ENCODE data around the gene HMCN2. TPM values are rescaled to one million over a fixed set of nuclear protein-coding genes. Genes with fewer than 3 reads are reported as not detected.

The HMCN2 gene
- total RNA-seq, 2 donors from 2014 or later = 2.9 to 5.5 TPM

- Histone ChIP-seq H3K4me1 (replicated peaks) (no peaks in the 10 kb centered on the region), H3K27ac (no peak overlapping the region), H3K9me3 (no peaks in the 10 kb centered on the region), H3K36me3 (no peaks in the 10 kb centered on the region), H3K4me3 (no peak overlapping the region), H3K27me3 (replicated peaks; ENCODE audit: insufficient read depth) (no peaks in the 10 kb centered on the region)
- TF ChIP-seq CTCF (IDR thresholded peaks at IDR 0.05) (no peak), POLR2A (IDR thresholded peaks at IDR 0.05) (no peak), POLR2AphosphoS5 (IDR thresholded peaks at IDR 0.05) (no peak)
- DNase-seq (ENCODE audit: low spot score) = no peak
- intact Hi-C loops (cut with DNase I) = no loop called here
- WGBS = 71% methylated on average over 7 of the region's 7 CpGs
Measured at GRCh38 chr9:130390390-130390789, 124.8 kb downstream of the HMCN2 start.

- 89% methylated on average over 20 of the region's 27 CpGs for WGBS
- no peak overlapping the region for H3K4me3 ChIP-seq
- DNase-seq (ENCODE audit: low spot score) = no peak
- no peak for TF ChIP-seq CTCF (IDR thresholded peaks at IDR 0.05)
- no peak for TF ChIP-seq POLR2A (IDR thresholded peaks at IDR 0.05)
- no peak for TF ChIP-seq POLR2AphosphoS5 (IDR thresholded peaks at IDR 0.05)
- no peaks in the 10 kb centered on the region for H3K4me1 ChIP-seq (replicated peaks)
- intact Hi-C loops (cut with DNase I) = no loop called here
- no peak overlapping the region for H3K27ac ChIP-seq
- no peaks in the 10 kb centered on the region for H3K9me3 ChIP-seq
- no peaks in the 10 kb centered on the region for H3K36me3 ChIP-seq
- no peaks in the 10 kb centered on the region for H3K27me3 ChIP-seq (replicated peaks; ENCODE audit: insufficient read depth)
Measured at GRCh38 chr9:130390986-130391385, 125.4 kb downstream of the HMCN2 start.

GRCh38 chr9:130391866-130392265 lies 126.3 kb downstream of the HMCN2 start:
- H3K27me3 ChIP-seq (replicated peaks; ENCODE audit: insufficient read depth) = no peaks in the 10 kb centered on the region
- no peak for DNase-seq (ENCODE audit: low spot score)

GRCh38 chr9:130393681-130394071 lies 128.1 kb downstream of the HMCN2 start:
- Histone ChIP-seq H3K4me3 (no peak overlapping the region), H3K9me3 (no peaks in the 10 kb centered on the region), H3K4me1 (replicated peaks) (no peaks in the 10 kb centered on the region), H3K36me3 (no peaks in the 10 kb centered on the region), H3K27me3 (replicated peaks; ENCODE audit: insufficient read depth) (no peaks in the 10 kb centered on the region), H3K27ac (no peak overlapping the region)
- TF ChIP-seq CTCF (IDR thresholded peaks at IDR 0.05) = no peak
- TF ChIP-seq POLR2A (IDR thresholded peaks at IDR 0.05) = no peak
- TF ChIP-seq POLR2AphosphoS5 (IDR thresholded peaks at IDR 0.05) = no peak
- intact Hi-C loops (cut with DNase I) = no loop called here
- DNase-seq (ENCODE audit: low spot score) = no peak
- 80% methylated on average over 16 of the region's 16 CpGs for WGBS

More at GRCh38 chr9:130391866-130392265, 126.3 kb downstream of the HMCN2 start:
- H3K9me3 ChIP-seq = no peaks in the 10 kb centered on the region
- no peak overlapping the region for H3K27ac ChIP-seq
- TF ChIP-seq POLR2A (IDR thresholded peaks at IDR 0.05) (no peak), POLR2AphosphoS5 (IDR thresholded peaks at IDR 0.05) (no peak), CTCF (IDR thresholded peaks at IDR 0.05) (no peak)
- H3K36me3 ChIP-seq = no peaks in the 10 kb centered on the region
- intact Hi-C loops (cut with DNase I) = no loop called here
- no peak overlapping the region for H3K4me3 ChIP-seq
- no peaks in the 10 kb centered on the region for H3K4me1 ChIP-seq (replicated peaks)
- 88% methylated on average over 13 of the region's 13 CpGs for WGBS

- WGBS = 91% methylated on average over 10 of the region's 11 CpGs
- TF ChIP-seq CTCF (IDR thresholded peaks at IDR 0.05) (no peak), POLR2AphosphoS5 (IDR thresholded peaks at IDR 0.05) (no peak)
- Histone ChIP-seq H3K27ac (no peak overlapping the region), H3K4me3 (no peak overlapping the region), H3K4me1 (replicated peaks) (no peaks in the 10 kb centered on the region), H3K27me3 (replicated peaks; ENCODE audit: insufficient read depth) (no peaks in the 10 kb centered on the region), H3K9me3 (no peaks in the 10 kb centered on the region), H3K36me3 (no peaks in the 10 kb centered on the region)
- DNase-seq (ENCODE audit: low spot score) = no peak
- intact Hi-C loops (cut with DNase I) = no loop called here
Measured at GRCh38 chr9:130394320-130394719, 128.8 kb downstream of the HMCN2 start.

Measured in prostate gland (tissue), 2 donors.